NCI-H345 treated with DMSO at 0.1 percent for 48 hours (cell line): ENCODE data around the gene ACSL3.
"Not testable (repeated sequence)": the region's sequence is repeated elsewhere in the genome, so short reads cannot be mapped to it uniquely, and the experiment has no call there.

Source experiments
- DNase-seq: peaks from one replicate; lab custom pipeline; 2025; ENCODE audit not compliant: unreplicated experiment; lab: John Stamatoyannopoulos, UW

The ACSL3 gene

GRCh38 chr2:222860740-222861410 is at the start of gene ACSL3:
TSS of gene ACSL3 (plus strand) at chr2:222861036. CDS start at chr2:222908773, 47,737 bp downstream.
- peak; percentile 82 for DNase-seq

GRCh38 chr2:222811828-222812227 is 49.0 kb upstream of the ACSL3 start:
- DNase-seq, result no peak

DNA sequence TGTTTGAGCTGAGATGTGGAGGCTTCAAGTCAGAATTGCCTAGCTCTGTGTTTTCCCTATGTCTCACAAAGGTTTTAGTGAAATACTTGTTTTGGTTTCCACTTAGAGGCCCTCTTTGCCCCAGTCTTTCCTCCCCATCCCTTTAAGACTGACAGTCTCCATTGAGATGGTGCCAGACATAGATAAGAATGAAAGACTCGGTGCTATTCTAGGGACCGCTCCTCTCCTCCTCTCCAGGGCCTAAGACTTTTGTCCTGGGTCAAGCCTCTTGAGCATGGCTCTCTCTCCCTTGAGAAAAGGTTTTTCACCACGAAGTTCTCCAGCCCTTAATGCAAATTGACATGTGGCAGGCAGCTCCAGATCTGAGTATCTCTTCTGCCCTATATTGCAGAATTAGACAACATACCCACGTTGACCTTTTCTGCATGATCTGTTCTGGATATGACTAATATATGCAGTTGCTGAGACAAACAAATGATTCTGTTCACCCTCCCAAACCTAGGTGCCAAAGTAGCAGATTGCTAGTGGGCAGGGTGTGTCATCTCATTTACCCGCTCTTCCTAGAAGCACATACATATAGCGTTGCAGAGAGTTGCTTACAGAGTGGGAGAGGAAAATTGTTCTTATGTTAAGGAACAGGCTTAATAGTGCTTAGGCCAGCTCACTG is 47.5 kb upstream of the ACSL3 start:
- no peak for DNase-seq

- no peak for DNase-seq
Measured at GRCh38 chr2:222819722-222820333, 41.0 kb upstream of the ACSL3 start.

- no peak for DNase-seq
Measured at GRCh38 chr2:222823183-222823930, 37.5 kb upstream of the ACSL3 start.

- no peak for DNase-seq
Measured at GRCh38 chr2:222825031-222825430, 35.8 kb upstream of the ACSL3 start.

DNA sequence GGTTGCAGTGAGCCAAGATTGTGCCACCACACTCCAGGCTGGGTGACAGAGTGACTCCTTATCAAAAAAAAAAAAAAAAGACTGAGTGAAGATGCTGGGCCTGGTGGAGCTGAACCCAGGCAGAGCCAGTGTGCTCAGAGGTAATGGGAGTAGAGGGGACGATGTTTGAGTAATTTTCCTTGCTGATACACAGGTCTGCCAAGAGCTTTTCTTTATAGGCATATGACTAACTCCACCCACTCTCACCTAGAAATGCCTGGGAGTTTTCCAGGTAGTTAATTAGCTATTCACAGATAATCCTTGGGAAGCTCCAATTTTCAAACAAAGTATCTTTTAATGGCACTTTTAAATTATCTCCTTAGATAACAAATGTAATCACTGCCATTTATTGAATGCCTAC is 33.4 kb upstream of the ACSL3 start:
- DNase-seq, result no peak

DNA sequence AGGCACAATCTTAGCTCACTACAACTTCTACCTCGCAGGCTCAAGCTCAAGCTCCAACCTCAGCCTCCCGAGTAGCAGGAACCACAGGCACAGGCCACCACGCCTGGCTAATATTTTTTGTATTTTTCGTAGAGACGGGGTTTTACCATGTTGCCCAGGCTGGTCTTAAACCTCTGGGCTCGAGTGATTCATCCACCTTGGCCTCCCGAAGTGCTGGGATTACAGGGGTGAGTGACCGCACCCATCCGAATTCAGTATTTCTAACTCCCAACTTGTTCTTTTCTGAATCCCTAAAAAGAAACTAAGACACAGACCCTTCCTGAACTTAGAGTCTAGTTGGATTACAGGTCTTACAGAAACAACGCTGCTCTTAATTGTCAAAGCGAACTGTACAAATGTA is 32.3 kb upstream of the ACSL3 start:
- no peak for DNase-seq

DNA sequence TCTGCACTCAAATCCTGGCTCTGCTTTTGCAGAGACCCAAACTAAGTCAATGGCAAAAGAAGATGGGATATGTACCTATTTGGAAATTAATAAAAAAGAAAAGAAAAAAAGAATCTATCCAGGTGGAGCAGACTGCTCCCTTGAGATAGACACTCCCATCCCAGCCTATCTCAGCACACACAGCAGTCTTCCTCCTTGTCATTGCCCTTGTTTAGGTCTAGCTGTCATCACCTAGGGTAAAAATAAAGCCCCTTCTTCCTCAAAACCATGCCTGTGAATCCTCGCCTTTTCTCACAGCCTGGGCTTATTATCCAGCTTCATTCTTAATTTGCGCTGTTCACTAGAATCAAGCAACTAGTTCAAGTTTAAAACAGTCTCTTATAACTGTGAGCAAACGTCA is 30.7 kb upstream of the ACSL3 start:
- DNase-seq, result no peak

DNA sequence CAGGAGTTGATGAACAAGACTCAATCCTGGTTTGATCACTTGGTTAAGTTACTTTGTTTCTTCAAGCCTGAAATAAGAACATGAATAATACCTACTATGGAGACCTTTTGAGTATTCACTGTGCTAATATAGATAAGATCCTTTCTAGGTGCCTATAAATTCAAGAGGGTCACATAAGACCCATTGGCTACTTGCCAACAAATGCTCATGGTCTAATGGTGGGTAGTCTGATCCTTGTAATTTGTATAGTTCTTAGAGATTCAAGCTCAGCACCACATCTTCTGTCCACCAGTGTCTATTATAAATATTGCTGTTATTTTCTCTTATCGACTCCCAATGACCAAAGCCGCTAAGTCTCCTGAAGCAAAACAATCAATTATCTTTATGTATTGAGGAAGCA is 27.4 kb upstream of the ACSL3 start:
- DNase-seq, result no peak

DNA sequence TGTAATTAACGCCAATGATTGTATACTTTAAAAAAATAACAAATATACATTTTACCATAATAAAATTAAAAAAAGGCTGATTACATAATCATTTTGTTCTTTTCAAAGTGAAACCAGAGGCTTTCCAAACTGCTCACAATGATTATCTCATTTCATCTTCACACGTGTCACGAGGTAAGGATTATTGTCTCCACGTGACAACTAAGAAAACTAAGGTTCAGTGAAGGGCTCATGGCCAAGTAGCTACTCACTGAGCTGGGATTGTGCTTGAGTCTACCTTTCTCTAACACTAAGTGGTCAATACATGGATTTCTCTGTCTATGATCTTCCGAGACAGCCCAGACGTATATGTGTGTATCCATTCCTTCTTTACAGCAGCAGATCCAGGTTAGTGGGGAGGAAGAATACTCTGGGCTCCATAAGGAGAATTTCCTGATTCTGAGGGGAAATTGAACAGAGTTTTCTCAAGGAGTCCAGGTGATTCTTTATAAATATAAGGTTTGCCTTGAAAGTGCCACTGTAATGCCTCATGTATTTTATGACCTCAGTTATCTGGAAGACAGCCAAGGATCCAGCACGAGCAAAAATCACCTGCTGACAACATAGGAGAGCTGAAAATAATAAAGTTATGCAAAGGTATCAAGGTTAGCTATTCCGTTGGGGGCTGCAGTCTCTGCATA is 25.6 kb upstream of the ACSL3 start:
- DNase-seq, result no peak

DNA sequence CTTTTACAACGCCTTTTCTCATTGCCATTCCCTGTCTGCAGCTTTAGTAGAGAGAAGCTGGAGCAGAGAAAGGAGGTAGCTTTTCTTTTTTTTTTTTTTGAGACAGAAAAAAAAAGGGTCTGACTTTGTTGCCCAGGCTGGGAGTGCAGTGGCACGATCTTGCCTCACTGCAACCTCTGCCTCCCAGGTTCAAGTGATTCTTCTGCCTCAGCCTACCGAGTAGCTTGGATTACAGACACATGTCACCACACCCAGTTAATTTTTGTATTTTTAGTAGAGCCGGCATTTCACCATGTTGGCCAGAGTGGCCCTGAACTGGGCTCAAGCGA is 25.0 kb upstream of the ACSL3 start:
- DNase-seq, result no peak

- no peak for DNase-seq
Measured at GRCh38 chr2:222837643-222838056, 23.2 kb upstream of the ACSL3 start.

- DNase-seq, result no peak
Measured at GRCh38 chr2:222840060-222840802, 20.6 kb upstream of the ACSL3 start.

- no peak for DNase-seq
Measured at GRCh38 chr2:222842491-222843174, 18.2 kb upstream of the ACSL3 start.

- no peak for DNase-seq
Measured at GRCh38 chr2:222844323-222844722, 16.5 kb upstream of the ACSL3 start.

GRCh38 chr2:222845314-222845713 is 15.5 kb upstream of the ACSL3 start:
- DNase-seq, result not testable (repeated sequence)

DNA sequence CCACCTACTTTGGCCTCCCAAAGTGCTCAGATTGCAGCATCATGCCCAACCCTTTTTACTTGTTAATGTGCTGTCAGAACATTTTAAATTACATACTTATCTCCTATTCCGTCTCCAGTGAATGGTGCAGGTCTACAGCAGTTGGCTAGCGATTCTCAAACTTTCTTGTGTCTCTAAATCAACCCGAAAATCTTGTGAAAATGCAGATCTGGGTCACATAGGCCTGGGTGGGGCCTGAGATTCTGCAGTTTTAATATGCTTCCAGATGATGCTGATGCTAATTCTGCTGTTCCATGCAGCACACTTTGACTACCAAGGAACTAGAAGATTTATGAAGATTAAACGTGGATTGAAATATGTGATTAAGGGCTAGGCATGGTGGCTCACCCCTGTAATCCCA is 14.8 kb upstream of the ACSL3 start:
- no peak for DNase-seq

GRCh38 chr2:222848031-222848430 is 12.8 kb upstream of the ACSL3 start:
- not testable (repeated sequence) for DNase-seq

DNA sequence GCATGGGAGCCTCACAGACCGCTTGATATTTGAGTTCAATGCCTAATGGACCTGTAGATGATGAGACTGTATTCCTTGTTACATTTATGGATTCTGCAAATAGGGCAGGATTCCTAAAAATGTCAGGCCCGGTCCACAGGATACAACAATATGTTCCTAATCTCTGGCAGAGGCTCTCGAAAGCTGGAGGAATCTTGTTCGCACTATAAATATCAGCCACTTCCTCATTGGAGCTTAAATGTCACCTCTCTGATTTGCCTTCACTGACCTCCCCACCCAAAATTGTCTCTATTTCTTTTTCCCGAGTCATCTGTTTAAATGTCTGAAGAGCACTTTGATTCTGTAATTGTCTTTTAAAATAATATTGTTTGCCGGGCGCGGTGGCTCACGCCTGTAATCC is 12.0 kb upstream of the ACSL3 start:
- DNase-seq, result no peak
